ENCODE results near the gene SMG6.
"Not testable (repeated sequence)": the region's sequence is repeated elsewhere in the genome, so short reads cannot be mapped to it uniquely, and the experiment has no call there.

The SMG6 gene

GRCh38 chr17:2304931-2305330 is 1.3 kb upstream of the SMG6 start:
- no peak for DNase-seq (ENCODE audit: low spot score)

- DNase-seq (ENCODE audit: low spot score): no peak
Measured at GRCh38 chr17:2302778-2303203, 794 bp downstream of the SMG6 start.

- DNase-seq (ENCODE audit: low spot score): no peak
Measured at GRCh38 chr17:2299756-2300155, 3.8 kb downstream of the SMG6 start.

- no peak for DNase-seq (ENCODE audit: low spot score)
Measured at GRCh38 chr17:2299136-2299535, 4.4 kb downstream of the SMG6 start.

GRCh38 chr17:2297023-2297422 is 6.6 kb downstream of the SMG6 start:
- DNase-seq (ENCODE audit: low spot score): no peak

GRCh38 chr17:2295575-2295974 is 8.0 kb downstream of the SMG6 start:
- no peak for DNase-seq (ENCODE audit: low spot score)

GRCh38 chr17:2292100-2292499 is 11.5 kb downstream of the SMG6 start:
- DNase-seq (ENCODE audit: low spot score): no peak

GRCh38 chr17:2289878-2290478 is 13.6 kb downstream of the SMG6 start:
- DNase-seq (ENCODE audit: low spot score): no peak

- DNase-seq (ENCODE audit: low spot score): no peak
Measured at GRCh38 chr17:2283302-2283701, 20.3 kb downstream of the SMG6 start.

GRCh38 chr17:2282297-2282873 is 21.2 kb downstream of the SMG6 start:
- peak; percentile 13 for DNase-seq (ENCODE audit: low spot score)

GRCh38 chr17:2279707-2280106 is 23.9 kb downstream of the SMG6 start:
- no peak for DNase-seq (ENCODE audit: low spot score)

GRCh38 chr17:2277429-2278170 is 26.0 kb downstream of the SMG6 start:
- DNase-seq (ENCODE audit: low spot score): no peak

- no peak for DNase-seq (ENCODE audit: low spot score)
Measured at GRCh38 chr17:2275722-2276121, 27.9 kb downstream of the SMG6 start.

- DNase-seq (ENCODE audit: low spot score): no peak
Measured at GRCh38 chr17:2274414-2274813, 29.2 kb downstream of the SMG6 start.

GRCh38 chr17:2271985-2272702 is 31.4 kb downstream of the SMG6 start:
- DNase-seq (ENCODE audit: low spot score): no peak

GRCh38 chr17:2267354-2267753 is 36.2 kb downstream of the SMG6 start:
- no peak for DNase-seq (ENCODE audit: low spot score)

- no peak for DNase-seq (ENCODE audit: low spot score)
Measured at GRCh38 chr17:2266865-2267228, 36.7 kb downstream of the SMG6 start.

- DNase-seq (ENCODE audit: low spot score): no peak
Measured at GRCh38 chr17:2266045-2266864, 37.3 kb downstream of the SMG6 start.

GRCh38 chr17:2265166-2265565 is 38.4 kb downstream of the SMG6 start:
- not testable (repeated sequence) for DNase-seq (ENCODE audit: low spot score)

GRCh38 chr17:2264067-2264860 is 39.3 kb downstream of the SMG6 start:
- no peak for DNase-seq (ENCODE audit: low spot score)
